Mammary epithelial cell (primary cell): ENCODE data around the gene THOC6.
"Not testable (repeated sequence)": the region's sequence is repeated elsewhere in the genome, so short reads cannot be mapped to it uniquely, and the experiment has no call there.

ENCODE experiments used
- CTCF ChIP-seq, 2 donors: IDR thresholded peaks in 1 of 2; conservative IDR thresholded peaks in 1 of 2; 2 replicates each; pipeline ENCODE4 v1.5.1; 2011 to 2012; ENCODE audit warnings: inconsistent platforms in 2 of 2, low read length in 2 of 2, mild to moderate bottlenecking in 2 of 2, control low read depth in 1 of 2, low read depth in 1 of 2; ENCODE audit not compliant: insufficient read depth in 1 of 2; ENCODE audit errors: extremely low read depth in 1 of 2
- EZH2 ChIP-seq: IDR thresholded peaks from 2 replicates; pipeline ENCODE4 v1.6.1; 2012; ENCODE audit warnings: low read length, inconsistent platforms, borderline replicate concordance

DNA sequence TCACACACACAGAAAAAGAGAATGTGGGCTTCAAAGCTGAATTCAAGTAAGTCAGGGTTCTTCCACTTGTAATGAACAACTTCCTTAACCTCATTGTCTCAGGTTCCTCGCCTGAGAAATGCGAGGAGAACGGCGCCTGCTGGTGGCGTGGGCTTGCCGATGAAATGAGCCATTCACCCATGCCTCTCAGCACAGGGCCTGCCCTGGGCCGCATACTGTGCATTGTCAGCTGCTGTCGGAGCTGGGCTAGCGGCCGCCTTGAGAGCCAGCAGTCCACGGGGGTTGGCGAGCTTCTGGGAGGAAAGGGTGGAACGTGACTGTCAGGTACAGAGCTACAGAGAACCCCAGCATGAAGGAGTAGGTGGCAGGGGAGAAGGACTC lies 29.5 kb downstream of the THOC6 start:
- not testable (repeated sequence) for TF ChIP-seq CTCF (conservative IDR thresholded peaks at IDR 0.05 in 1 of 2, IDR thresholded peaks at IDR 0.05 in 1 of 2; ENCODE audit: extremely low read depth in 1 of 2, insufficient read depth in 1 of 2, low read depth in 1 of 2, low read length in 2 of 2); EZH2
